D721Med (cell line): ENCODE results near the gene PLPP4.

Experiments
- DNase-seq: peaks from one replicate; pipeline ENCODE4 v3.0.0; 2011; ENCODE audit warnings: low spot score; ENCODE audit not compliant: insufficient read length
- FAIRE-seq: peaks from 2 replicates; lab custom pipeline; 2011; peaks lifted over from hg19 to GRCh38; lab: Jason Lieb, UNC
- TF ChIP-seq, protein P1 (sequence below): IDR thresholded peaks from 2 replicates; pipeline ENCODE4 v1.5.1; 2012; ENCODE audit warnings: mild to moderate bottlenecking, control low read depth; ENCODE audit not compliant: insufficient read depth; ENCODE audit errors: missing control alignments

The PLPP4 gene

DNA sequence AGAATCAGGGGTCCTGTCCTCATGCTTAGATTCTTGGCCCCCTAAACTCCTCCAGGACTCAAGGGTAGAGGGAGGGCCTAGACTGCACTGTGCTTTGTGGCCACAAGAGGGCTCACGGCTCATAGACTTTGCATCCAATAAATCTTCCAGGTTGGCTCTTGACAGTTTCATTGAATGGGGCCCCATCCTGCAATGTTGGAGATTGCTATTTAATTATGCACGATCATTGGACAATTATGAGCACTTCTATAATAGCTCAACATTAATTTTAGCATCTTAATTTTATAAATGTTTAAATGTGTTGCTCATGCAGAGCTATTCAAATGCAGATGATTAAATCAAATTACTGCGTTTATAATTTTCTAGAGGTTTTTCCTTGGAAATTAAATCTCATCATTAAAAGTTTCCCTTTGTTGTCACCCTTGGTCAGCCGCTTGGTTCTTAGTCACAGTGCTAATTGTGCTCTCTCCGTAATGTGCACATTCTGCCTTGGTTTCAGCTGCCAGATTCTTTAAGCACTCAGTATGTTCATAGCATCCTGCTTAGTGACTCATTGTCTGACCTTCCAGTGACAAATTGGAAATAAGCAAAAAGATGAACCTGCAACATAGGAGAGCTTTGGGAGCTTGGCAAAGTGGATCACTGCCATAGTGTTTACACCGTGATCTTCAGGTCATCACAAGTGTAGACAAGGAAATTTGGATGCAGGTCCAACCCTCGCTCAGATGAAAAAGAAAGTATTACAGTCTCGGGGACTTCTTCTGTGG is 33.4 kb upstream of the PLPP4 start:
- FAIRE-seq (no peak), DNase-seq (peak; percentile 16)
- TF ChIP-seq, protein P1, sequence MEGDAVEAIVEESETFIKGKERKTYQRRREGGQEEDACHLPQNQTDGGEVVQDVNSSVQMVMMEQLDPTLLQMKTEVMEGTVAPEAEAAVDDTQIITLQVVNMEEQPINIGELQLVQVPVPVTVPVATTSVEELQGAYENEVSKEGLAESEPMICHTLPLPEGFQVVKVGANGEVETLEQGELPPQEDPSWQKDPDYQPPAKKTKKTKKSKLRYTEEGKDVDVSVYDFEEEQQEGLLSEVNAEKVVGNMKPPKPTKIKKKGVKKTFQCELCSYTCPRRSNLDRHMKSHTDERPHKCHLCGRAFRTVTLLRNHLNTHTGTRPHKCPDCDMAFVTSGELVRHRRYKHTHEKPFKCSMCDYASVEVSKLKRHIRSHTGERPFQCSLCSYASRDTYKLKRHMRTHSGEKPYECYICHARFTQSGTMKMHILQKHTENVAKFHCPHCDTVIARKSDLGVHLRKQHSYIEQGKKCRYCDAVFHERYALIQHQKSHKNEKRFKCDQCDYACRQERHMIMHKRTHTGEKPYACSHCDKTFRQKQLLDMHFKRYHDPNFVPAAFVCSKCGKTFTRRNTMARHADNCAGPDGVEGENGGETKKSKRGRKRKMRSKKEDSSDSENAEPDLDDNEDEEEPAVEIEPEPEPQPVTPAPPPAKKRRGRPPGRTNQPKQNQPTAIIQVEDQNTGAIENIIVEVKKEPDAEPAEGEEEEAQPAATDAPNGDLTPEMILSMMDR = peak; percentile 89

DNA sequence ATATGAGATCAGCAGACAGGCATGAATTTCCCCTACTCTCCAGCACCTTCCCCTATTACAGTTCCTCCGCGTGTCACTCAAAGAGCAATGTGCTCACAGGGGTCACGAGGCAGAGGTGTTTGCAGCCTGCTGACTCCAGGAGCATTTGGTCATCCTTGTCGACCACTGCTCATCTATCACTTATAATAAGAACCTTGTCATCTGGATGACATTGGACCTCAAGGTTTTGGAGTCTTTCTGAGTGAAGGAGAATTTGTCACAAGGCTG is 32.9 kb upstream of the PLPP4 start:
- FAIRE-seq = no peak
- DNase-seq = no peak
- TF ChIP-seq, protein P1 = no peak

DNA sequence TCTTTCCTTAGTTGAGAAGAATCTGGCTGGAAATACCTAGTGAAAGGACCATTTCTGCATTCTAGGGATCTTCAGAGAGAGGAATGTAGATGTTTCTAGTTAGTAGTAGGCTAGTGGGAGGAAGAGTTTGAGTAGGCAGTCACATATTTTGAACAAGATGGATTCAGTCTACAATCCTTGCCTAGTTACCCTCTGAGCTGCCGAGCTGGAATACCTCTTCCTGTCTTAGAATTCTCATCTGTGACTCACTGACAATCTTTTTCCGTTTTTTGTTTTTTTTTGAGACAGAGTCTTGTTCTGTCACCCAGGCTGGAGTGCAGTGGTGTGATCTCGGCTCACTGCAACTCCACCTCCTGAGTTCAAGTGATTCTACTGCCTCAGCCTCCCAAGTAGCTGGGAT is 30.7 kb upstream of the PLPP4 start:
- DNase-seq = no peak
- TF ChIP-seq, protein P1 = no peak
- FAIRE-seq = no peak

DNA sequence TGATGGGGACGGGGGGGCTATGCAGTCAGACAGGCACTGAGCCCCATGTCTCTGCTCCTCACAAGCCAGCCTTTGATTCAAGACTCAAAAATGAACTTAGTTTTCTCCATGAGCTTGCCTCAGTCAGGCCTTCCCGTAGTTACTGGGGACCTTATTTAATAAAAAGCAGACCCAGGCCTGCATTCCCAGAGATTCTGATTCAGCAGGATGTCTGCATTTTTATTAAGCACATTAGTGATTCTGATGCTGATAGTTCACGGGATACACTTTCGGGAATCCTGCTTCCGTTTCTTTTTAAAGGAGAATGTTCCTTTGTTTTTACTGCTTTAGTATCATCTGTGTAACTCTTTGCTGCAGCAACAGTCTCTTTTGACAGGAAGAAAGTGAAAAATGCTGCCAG is 28.3 kb upstream of the PLPP4 start:
- no peak for FAIRE-seq
- TF ChIP-seq, protein P1 = no peak
- DNase-seq = no peak

DNA sequence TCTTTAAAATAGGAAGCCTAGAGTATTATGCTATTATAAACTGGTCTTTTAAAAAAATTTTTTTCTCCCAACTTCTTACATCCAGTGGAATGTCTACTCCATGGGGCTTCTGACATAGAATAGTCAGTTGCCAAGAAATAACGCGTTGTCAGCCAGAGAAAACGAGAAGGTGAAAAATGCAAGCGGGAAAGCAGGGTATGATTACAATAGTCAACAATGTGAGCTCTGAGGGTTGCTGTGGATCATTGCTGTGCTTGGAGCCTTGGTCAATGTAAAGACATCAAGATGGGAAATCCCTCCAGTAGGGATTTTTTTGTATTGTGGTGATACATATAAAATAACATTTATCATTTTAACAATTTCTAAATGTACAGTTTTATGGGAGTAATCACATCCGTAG is 27.6 kb upstream of the PLPP4 start:
- no peak for FAIRE-seq

DNA sequence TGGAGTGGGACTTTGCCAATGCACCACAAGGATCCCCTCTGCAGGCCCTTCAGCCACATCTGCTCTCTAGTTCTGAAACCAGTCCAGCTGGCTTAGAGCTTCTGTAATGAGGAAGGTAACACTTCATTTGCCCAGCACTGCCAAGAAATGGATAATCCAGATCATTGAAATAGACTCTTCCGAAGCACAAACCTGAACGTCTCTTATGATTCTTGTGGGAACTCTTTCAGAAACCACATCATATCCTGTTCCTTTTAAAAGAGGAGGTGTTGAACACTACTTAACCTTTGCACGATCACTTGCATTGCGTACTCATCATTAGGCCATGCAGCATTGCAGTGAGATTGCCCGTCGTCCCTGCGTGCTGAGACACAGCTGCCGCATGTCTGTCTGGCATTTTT is 25.8 kb upstream of the PLPP4 start:
- FAIRE-seq (no peak), DNase-seq (no peak)
- TF ChIP-seq, protein P1 = no peak

More for the DNA sequence above, 27.6 kb upstream of the PLPP4 start:
- TF ChIP-seq, protein P1 = no peak
- no peak for DNase-seq

DNA sequence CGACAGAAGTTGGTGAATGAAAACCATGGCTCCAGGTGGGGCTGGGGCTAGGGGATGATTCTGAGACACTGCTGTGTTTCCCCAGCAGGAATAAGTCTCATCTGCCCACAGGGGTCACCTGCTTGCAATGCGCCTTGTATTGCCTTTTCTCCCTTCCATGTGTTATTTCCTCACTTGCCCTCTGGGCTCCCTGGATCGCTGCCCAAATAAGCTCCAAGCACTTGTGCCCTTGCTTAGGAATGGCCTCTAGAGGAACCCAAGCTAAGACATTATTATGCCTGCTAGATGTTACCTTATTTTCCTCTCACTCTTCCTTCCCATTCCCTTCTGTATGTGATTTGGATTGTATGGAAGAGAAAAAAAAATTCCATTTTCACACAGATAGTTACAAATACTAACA is 24.8 kb upstream of the PLPP4 start:
- FAIRE-seq = no peak
- TF ChIP-seq, protein P1 = no peak
- DNase-seq = no peak
